Measurements from ENCODE around the gene NRCAM. TPM values are rescaled to one million over a fixed set of nuclear protein-coding genes. Genes with fewer than 3 reads are reported as not detected.

Gene NRCAM
- total and polyA plus RNA-seq, 2 of the 13 experiments (the other 11 are each of a cell fraction or from before 2014, with no cell fraction given): 0.31 to 0.33 TPM

DNA sequence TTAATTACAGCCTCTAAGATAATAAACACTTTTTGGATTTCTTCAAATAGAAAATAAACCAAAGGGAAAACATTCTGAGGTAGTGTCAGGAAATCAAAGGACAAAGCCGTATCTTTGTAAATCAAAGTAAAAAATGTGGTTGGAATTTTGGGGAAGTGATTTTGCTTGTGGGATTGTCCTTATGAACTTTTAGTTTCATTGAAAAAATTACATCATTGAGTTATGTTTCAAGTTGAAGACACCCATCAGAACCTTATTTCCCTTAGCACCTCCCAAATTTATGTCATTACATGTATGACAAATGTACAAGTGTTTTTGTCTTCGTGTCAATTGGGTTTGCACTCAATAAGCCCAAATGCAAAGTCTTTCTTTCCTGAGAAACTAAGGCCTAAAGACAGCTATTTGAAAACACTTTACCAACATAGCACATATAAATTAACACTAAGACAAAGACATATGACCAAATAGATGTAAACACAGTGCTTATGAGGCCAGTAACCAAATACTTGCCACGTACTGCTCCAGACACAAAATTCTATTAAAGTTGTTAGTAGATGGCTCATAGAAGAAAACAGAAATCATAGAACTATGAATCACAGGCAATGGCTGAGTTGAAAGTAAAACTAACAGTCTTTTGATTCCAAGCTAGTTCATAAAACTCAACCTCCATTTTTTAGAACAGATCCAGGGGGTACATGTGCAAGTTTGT, 299.2 kb downstream of the NRCAM start (continued):
- TF ChIP-seq, protein P1, sequence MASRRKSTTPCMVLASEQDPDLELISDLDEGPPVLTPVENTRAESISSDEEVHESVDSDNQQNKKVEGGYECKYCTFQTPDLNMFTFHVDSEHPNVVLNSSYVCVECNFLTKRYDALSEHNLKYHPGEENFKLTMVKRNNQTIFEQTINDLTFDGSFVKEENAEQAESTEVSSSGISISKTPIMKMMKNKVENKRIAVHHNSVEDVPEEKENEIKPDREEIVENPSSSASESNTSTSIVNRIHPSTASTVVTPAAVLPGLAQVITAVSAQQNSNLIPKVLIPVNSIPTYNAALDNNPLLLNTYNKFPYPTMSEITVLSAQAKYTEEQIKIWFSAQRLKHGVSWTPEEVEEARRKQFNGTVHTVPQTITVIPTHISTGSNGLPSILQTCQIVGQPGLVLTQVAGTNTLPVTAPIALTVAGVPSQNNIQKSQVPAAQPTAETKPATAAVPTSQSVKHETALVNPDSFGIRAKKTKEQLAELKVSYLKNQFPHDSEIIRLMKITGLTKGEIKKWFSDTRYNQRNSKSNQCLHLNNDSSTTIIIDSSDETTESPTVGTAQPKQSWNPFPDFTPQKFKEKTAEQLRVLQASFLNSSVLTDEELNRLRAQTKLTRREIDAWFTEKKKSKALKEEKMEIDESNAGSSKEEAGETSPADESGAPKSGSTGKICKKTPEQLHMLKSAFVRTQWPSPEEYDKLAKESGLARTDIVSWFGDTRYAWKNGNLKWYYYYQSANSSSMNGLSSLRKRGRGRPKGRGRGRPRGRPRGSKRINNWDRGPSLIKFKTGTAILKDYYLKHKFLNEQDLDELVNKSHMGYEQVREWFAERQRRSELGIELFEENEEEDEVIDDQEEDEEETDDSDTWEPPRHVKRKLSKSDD (CRISPR knock-in tag; IDR thresholded peaks at IDR 0.05; ENCODE audit: low read depth): no peak
- TF ChIP-seq HOXA9 (CRISPR knock-in tag; IDR thresholded peaks at IDR 0.05; ENCODE audit: borderline replicate concordance): no peak

- DNase-seq (ENCODE audit: low spot score): no peak
- Histone ChIP-seq H4K20me1 (ENCODE audit: insufficient read depth, low read length) (no peaks in the 10 kb centered on the region), H3K27ac (ENCODE audit: extremely low read length, insufficient read depth, low read length) (no peak overlapping the region), H2AFZ (ENCODE audit: low read length) (no peak overlapping the region), H3K36me3 (replicated peaks in 1 of 2; ENCODE audit: control insufficient read depth in 1 of 2, insufficient read depth in 2 of 2, low read length in 2 of 2) (no peaks in the 10 kb centered on the region), H3K4me1 (ENCODE audit: insufficient read depth, low read length) (no peaks in the 10 kb centered on the region), H3K79me2 (ENCODE audit: insufficient read depth, low read length) (no peaks in the 10 kb centered on the region), H3K27me3 (ENCODE audit: control insufficient read depth in 1 of 2, insufficient read depth in 2 of 2, low read length in 2 of 2) (no peaks in the 10 kb centered on the region), H3K9me3 (ENCODE audit: low read length) (no peaks in the 10 kb centered on the region), H3K4me3 (replicated peaks in 1 of 3; ENCODE audit: insufficient read depth in 1 of 3, low read depth in 2 of 3, low read length in 3 of 3) (no peak overlapping the region), H3K4me2 (ENCODE audit: low read depth, low read length) (no peak overlapping the region), H3K9ac (ENCODE audit: insufficient read depth, low read depth, low read length) (no peak overlapping the region)
- intact Hi-C loops (cut with micrococcal nuclease; ENCODE audit: unreplicated experiment) (no loop called here), in situ Hi-C loops (cut with HindIII; ENCODE audit: extremely low pct_ligation_motif_present, low pct_unique_long_range_greater_than_20kb) (no loop called here)
- WGBS (ENCODE audit: low lambda C conversion rate): 15% methylated on average over 3 of the region's 3 CpGs
- no peak for ATAC-seq
- no peak for FAIRE-seq
- CTCF ChIA-PET (ENCODE audit: low intra/inter-chr PET ratio, low total read pairs): no interaction called here
- POLR2A ChIA-PET: no interaction called here
- BruUV-seq (replicated peaks): no TSS peak
- TF ChIP-seq ZNF770 (CRISPR knock-in tag; IDR thresholded peaks at IDR 0.05) (no peak), MTF1 (CRISPR knock-in tag; IDR thresholded peaks at IDR 0.05) (no peak), ZNF292 (CRISPR knock-in tag; IDR thresholded peaks at IDR 0.05; ENCODE audit: borderline replicate concordance, low read depth) (no peak), ZNF564 (CRISPR knock-in tag; IDR thresholded peaks at IDR 0.05) (no peak), EZH2 (conservative IDR thresholded peaks at IDR 0.05; ENCODE audit: low read depth, low read length) (no peak)
Measured at GRCh38 chr7:108152198-108152597, 304.0 kb downstream of the NRCAM start.

Data from HepG2 (cell line).